GM19452 (cell line): Measurements from ENCODE around the gene FRMD4A.
"Not testable (repeated sequence)": the region's sequence is repeated elsewhere in the genome, so short reads cannot be mapped to it uniquely, and the experiment has no call there.

Source experiments
- ATAC-seq: cut with Tn5 transposase; IDR thresholded peaks from one replicate; pipeline ENCODE4 v1.9.1; 2021; ENCODE audit not compliant: unreplicated experiment

The FRMD4A gene

DNA sequence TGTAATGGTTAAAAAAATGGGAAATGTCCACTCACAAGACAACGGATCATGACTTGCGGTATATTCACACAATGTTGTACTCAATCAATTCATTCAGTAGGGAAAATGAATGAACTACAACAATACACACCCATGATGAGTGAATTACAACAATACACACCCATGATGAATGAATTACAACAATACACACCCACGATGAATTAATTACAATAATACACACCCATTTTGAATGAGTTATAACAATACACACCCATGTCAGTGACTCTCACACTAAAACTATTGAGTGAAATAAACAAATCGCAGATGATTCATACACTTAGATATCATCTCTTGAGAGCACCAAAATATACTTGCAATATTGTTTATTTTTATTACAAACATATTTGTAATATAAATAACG is 174.6 kb downstream of the FRMD4A start:
- no peak for ATAC-seq

DNA sequence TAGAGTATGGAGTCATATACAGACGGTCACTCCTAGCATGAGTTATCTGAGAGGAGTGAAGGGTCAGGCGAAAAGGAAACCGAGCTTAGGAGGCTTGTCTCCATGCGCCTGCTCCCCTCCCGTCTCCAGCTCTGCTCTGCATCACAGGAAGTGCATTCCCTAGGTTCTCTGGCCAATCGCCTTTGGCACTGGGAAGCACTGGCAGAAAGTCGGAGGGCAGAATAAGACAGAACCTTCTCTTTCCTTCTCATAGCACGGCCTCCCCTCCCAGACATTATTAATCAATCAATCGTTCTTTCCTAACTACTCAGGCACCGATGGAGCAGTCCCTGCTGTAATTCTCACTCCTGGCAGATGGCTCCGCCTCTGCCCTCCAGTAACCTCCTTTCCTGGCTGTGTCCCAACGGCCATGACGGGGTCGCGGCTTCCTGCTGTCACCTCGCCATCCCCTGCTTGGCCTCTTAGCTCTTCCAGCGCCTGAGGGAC is 177.1 kb downstream of the FRMD4A start:
- ATAC-seq, result no peak

DNA sequence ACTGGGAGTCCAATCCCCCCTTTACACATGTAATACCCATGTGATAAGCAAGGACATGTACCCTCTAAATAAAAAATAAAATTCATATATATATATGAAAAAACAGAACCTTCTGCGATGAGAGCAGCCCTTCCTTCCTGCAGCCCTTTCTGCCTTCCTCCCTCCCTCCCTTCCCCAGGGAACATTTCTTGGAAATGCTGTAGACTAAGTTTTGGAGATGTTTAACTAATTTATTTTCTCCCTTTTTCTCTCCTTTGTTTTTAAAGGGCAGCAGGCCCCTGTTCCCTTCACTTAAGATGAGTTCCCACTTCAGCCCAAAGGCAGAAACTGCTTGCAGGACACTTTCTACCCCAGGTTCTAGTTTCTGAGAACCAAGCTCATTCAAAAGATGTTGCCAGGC is 179.2 kb downstream of the FRMD4A start:
- ATAC-seq, result no peak

DNA sequence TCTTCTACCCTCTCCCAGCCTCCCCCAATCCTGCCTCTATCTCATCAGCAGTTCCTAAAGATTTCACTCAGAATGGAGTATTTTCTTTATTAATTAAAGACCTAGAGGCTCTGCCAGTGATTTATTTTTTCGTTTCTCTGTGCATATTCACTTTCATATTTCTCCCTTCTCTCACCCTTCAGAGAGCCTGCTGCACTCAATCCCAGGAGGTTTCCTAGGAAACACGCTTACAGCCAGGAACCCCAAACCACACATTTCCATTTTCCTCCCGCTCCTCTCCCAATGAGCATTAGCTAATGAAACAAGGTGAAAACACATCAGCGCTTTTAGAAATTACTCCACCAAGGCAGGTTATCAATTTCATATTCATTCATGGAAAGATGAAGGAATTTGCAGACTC is 180.2 kb downstream of the FRMD4A start:
- no peak for ATAC-seq

DNA sequence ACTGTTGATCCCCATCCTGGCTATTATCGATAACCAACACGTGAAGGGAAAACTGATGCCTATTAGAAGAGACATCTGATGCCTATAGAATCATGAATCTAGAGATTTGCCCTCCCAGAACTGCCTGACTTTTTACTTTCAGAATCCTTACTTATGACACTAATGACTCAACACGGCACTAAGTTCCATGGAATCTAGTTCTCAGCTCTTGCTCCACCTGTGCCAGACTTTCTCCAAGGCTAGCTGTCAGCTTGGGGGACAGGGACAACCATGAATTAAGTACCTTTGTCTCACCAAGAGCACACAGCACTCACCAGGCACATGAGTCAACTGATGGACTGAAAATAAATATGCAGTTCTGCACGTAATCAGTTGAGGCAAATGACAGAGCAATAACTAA is 184.2 kb downstream of the FRMD4A start:
- no peak for ATAC-seq

DNA sequence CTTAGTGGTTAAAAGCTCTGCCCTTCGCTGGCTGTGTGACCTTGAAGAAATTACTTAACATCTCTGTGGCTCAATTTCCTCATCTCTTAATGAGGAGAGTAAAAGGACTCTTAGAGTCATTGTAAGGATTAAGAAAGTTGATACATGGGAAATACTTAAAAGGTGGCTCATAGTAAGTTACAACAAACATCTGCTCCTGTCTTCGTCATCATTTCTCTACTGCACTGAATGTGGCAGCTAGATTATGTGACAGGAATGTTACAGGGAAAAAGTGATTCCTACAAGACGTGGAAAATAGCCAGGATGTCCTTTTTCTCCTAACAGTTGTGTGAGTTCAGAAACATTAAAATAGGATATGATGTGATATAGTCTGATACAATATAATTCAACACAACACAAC is 184.7 kb downstream of the FRMD4A start:
- ATAC-seq, result no peak

DNA sequence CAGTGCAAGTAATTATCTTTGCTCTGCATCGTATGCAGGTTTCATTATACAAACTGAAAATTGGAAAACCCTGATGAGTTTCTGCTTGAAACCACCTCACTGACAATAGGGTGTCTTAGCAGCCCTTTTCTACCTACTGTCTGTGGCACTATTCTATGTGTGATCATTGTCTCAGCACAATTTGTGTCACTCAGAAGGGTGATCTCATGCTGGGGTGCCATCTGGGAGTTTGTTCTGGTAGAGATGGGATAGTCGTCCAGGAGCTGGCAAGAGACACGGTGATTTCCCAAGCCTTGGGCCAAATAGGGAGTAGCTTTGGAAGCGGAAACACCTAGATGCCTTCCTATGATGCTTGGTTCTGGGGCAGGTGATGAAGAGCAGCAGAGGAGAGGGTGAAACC is 186.3 kb downstream of the FRMD4A start:
- no peak for ATAC-seq

DNA sequence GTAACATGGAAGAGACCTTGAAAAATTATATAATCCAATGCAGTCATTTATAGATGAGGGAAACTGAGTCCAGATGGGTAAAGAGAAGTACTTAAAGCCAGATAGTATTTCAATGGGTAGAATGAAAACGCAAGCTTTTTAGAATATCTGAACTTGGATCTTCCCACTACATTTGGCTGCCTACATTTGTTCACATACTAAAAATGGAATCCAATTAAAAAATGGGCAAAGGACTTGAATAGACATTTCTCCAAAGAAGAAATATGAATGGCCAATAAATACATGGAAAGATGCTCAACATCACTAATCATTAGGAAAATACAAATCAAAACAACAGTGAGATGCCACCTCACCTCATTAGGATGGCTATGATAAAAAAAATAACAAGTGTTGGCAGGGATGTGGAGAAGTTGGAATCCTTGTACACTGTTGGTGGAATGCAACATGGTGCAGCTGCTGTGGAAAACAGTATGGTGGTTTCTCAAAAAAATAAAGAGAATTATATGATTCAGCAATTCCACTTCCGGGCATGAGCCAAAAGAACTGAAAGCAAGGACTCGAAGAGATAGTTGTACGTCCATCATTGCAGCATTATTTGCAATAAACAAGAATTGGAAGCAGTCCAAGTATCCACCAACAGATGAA is 188.0 kb downstream of the FRMD4A start:
- ATAC-seq, result no peak

DNA sequence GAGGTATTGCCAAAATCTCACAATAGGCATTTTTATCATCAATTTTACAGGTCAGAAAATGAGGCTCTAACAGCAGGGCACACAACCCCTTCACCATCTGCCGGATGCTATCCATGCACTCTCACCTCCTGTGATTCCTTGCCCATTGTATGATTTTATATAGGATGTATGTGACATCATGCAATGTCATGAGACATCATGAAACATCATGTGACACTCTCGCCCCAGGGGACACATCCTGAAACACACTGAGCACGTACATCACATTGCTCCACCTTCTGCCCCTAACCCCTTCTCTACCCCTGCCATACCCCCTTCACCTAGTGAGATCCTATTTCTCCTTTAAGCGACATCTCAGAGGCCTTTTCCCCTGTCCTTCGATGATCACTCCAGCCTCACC is 189.4 kb downstream of the FRMD4A start:
- ATAC-seq, result no peak

DNA sequence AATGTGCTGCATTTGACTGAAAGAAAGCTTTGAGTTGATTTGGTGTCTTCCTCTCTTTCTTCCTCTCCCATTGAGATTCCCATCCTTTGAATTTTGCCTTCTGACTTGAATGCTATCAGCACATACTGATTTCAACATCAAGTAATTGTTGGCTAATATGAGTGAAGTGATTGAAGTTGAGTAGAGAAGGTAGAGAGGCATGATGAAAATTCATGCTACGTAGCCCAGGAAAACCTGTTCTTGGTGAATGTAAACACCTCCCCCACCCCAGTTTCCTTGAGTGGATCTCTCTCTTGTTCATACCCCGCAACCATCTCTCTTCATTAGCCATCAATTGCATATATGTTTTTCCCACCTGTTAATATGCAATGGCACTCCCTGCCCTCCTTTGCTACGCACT is 193.3 kb downstream of the FRMD4A start:
- no peak for ATAC-seq

DNA sequence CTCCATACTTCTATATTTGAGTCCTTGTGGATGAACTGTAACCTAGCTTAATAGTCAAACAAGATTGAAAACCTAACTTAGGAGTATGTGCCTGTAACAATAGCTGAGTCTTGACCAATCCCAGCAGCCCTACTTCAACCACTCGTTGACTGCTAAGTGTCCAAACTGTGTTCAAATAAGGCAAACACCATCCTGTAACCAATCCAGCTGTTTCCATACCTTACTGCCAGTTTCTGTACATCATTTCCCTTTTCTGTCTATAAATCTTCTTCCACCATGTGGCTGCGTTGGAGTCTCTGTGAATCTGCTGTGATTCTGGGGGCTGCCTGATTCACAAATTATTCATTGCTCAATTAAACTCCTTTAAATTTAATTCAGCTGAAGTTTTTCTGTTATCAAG is 195.5 kb downstream of the FRMD4A start:
- not testable (repeated sequence) for ATAC-seq

DNA sequence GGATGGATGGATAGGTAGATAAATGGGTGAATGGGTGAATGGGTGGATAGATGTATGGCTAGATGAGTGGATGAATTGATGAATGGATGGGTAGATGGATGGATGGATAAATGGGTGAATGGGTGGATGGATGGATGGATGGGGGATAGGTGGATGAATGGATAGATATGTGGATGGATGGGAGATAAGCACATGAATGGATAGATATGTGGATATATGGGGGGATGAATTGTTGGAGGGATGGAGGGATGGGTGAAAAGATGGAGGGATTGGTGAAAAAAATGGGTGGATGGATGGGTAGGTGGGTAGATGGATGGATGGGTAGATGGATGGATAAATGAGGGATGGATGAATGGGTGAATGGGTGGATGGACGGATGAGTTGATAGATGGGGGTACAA is 196.4 kb downstream of the FRMD4A start:
- no peak for ATAC-seq

DNA sequence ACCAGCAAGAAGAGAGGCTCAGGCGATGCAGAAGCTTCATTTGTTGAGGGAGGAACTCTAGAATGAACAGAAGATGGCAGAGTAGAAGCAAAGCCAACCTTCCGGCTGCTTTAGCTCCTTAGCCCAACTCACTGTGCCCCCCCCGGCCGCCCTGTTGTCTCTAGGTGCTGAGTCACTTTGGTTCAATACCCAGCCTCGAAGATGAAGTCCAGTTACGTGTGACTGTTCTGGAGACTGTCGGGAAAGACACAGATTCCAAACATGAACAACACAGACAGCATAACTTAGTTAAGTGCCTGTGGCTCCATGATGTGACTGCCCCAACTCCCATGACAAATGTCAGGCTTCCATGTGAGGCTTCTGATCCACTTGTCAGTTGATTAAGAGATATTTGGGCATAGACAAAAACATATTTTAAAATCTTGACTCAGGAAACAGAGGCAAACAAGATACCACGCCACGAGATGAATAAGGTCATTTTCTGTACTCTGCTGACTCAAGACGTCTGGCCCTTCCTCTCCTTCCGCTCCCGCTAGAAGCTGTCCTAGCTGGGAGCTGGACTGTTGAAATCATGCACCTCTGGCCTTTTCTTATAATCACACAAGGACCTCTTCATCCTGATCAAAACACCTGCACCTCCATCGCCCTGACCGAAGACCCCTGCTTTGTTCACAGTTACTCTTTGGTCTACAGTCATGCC is 199.3 kb downstream of the FRMD4A start:
- ATAC-seq, result no peak

DNA sequence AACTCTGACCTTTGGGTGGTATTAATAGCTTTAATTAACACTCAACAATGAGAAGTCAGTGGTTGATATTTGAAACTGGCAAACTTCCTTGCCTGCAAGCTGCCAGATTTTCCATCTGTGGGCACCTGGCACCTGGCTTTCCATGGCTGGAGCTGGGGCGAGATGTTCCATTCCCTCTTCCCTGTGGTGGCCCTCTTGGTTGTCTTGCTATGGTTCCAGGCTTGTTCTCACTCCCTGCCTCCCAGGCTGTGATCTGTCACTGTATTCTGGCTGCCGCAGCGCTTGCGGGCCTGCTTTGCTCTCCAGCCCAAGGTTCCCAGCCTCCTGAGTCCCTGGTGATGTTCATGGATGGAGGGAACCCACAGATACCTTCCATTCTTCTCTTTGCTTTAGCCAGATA is 201.0 kb downstream of the FRMD4A start:
- ATAC-seq, result no peak

DNA sequence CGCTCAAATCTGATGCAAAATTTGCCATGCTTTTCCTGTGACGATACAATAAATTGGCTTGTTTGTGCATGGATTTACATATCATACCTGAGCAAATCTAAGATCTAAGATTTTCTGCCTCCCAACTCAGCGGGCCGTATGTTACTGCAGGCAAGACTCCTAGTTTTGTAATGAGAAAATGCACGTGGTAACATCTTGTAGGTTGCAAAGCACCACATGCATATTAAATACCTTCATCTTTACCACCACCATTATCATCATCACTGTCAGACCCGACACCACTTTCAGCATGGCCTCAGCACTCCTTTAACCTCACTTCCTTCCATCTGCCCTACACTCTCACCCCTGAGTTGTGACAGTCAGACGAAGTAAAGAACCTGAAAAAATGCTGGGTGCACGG is 202.2 kb downstream of the FRMD4A start:
- ATAC-seq, result no peak

DNA sequence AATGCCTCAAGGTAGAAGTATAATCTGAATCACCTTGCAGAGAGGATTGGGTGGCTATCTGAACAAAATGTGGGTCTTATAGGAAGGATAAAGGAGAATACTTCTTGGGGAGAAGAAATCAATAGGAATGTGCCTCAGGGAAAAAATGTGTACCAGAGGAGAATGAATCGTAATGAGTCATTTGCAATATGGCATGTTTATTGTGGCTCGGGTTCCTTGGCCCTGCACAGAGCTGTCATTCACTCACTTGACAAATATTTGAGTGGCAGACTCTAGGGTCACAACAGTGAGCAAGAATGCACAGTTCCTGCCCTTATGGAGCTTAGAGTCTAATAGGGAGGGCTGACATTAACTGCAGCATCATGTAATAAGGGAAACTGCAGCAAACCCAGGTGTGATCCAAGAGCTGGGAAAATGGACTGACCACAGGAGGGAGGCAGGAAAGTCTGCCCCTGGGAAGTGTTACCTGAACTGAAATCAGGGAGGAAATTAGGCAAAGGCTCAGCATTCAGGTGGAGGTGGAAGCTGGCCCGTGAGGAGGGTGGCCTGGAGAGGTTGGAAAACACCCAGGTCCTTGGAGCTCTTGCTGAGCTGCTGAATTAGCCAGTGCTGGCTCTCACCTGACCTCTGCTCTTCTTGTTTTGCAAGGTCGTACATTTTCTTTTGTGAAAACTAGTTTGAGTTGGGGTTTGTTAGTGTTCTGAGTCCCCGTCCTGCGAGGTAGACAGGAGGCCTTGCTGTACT is 203.9 kb downstream of the FRMD4A start:
- no peak for ATAC-seq

DNA sequence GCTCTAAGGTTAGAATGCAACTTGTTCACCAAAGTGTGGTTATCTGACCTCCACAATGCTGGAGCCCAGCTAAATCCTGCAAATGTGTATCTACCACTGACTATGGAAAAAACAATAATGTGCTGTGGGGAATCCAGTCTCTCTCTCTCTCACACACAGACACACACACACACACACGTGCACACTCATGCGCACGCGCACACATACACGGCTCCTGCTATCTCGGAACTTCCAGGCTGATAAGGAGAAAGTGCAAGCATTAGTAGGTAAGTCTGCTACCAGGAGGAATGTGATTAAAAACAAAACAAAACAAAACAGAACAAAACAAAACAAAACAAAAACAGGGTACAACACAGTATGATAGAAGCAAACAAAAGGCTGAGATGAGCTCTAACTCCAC is 205.2 kb downstream of the FRMD4A start:
- no peak for ATAC-seq

DNA sequence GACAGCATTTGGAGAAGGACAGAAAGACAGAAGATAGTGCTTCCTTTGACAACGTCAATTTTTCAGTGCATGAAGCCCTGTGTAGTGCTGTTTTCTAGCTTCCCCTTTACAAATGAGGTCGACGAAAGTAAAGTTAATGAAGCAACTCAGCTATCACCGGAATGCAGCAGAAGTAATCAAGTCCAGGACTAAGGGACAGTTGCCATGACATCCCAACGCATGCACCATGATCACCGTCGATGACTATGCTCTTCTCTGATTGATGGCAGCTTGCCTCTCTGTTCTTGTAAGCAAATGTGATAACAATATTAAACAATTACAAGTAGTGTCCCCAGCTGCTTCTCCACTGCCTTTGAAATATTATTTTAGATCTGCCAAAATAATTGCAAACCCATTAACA is 205.8 kb downstream of the FRMD4A start:
- ATAC-seq, result no peak

DNA sequence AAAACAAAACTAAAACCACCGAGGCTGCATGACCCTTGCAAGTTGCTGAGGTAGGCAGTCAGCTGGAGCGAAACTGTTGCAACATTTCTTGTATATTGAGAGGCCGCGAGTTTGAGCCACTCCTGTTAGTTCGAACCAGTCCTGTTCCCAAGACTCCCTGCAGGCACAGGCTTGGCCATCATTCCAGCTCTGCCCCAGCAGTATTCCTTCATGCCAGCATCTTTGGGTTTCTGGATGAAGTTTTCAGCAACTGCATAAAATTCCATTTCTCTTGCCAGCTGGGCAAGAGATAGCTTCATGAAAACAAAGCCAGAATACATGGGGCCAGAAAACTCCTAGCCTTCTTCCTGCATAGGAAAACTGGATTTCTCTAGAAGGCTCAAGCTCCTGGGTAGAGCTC is 207.6 kb downstream of the FRMD4A start:
- no peak for ATAC-seq

DNA sequence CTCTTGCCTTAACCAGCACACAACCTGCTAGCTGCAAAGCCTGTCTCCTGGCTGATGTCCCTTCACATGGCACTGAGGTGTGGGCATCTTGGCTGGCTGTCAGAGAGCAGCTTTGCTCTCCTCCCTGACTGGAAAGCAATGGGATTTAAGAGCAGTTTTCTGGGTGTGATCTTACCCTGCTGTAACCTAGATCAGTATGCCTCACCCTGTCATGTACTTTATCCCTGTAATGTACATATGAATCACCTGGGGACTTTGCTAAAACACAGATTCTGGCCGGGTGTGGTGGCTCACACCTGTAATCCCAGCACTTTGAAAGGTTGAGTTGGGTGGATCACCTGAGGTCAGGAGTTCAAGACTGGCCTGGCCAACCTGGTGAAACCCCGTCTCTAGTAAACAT is 209.9 kb downstream of the FRMD4A start:
- ATAC-seq, result no peak

DNA sequence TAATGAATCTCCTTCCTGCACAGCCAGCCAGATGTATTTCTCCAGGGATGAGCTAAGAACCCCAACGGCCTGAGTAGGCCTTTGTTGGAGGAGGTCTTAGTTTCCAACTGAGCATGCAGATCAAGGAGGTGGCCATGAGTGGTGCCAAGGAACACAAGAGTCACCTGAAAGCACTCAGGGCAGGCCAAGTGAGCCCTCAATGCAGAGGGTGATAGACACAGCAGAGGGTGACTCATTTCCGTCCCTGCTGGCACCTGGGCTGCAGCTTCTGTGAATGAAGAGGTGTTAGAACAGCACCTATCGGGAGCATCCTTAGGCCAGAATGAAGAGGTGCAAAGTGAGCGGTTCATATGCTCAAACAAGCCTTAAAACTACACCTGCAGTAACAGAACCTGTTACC is 211.8 kb downstream of the FRMD4A start:
- no peak for ATAC-seq

DNA sequence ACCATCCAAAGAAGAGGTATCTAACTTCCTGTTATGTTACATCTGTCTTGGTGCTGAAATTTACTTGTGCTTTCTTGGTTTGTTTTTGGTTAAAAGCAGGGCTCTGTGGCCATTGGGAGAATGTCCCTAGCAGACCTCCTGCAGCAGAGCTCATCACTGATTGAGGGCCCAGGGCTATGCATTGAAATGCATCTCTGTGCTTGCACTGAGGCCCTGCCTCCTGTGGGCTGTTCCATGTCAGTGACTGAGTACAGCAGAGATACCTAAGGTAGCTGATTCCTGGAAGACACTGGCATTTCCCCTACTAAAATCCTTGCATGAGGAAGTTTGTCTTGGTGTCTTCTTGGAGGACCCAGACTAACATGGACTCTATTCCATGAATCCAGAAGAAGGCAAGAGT is 213.9 kb downstream of the FRMD4A start:
- no peak for ATAC-seq
